ENCODE data around the gene OR1E2.

DNA sequence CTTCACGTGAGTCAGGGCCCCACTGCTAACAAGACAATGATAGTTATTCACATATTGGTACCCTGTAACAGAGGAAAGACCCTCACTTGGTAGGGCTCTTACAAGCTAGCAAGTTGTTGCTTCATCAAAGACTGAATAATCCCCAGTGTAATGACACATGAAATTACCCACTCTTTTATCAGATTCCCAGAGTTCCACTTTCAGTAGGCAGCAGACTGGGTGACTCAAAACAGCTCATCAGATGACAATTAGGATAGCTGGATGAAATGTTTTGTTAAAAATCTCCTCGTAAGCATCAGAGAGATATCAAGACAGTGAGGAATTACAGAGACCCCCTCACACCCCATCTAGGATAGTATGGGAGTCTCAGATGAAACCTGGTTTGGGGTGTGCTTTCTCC lies 6.8 kb upstream of the OR1E2 start:
- TF ChIP-seq EZH2 (IDR thresholded peaks at IDR 0.05) (no peak), POLR2AphosphoS5 (IDR thresholded peaks at IDR 0.05; ENCODE audit: borderline replicate concordance, low read depth, low read length) (no peak), FOXP2 (optimal IDR thresholded peaks at IDR 0.05; ENCODE audit: control extremely low read depth, extremely low read length, insufficient read depth) (no peak)
